ENCODE results near the gene SEPHS1.
"Not testable (repeated sequence)": the region's sequence is repeated elsewhere in the genome, so short reads cannot be mapped to it uniquely, and the experiment has no call there.

SEPHS1 gene

GRCh38 chr10:13390604-13391522, 42.8 kb upstream of the SEPHS1 start:
- no peak for TF ChIP-seq CTCF (IDR thresholded peaks at IDR 0.05; ENCODE audit: insufficient read depth, low read depth, low read length, missing control alignments)
- peak; percentile 58 for DNase-seq (ENCODE audit: low read depth)

GRCh38 chr10:13388478-13389230, 40.6 kb upstream of the SEPHS1 start:
- no peak overlapping the region for H3K4me3 ChIP-seq (ENCODE audit: low read depth, low read length)
- TF ChIP-seq CTCF (IDR thresholded peaks at IDR 0.05; ENCODE audit: insufficient read depth, low read depth, low read length, missing control alignments): no peak
- no peak for DNase-seq (ENCODE audit: low read depth)

More at GRCh38 chr10:13390604-13391522, 42.8 kb upstream of the SEPHS1 start:
- no peak overlapping the region for H3K4me3 ChIP-seq (ENCODE audit: low read depth, low read length)

- no peak overlapping the region for H3K4me3 ChIP-seq (ENCODE audit: low read depth, low read length)
- DNase-seq (ENCODE audit: low read depth): no peak
- TF ChIP-seq CTCF (IDR thresholded peaks at IDR 0.05; ENCODE audit: insufficient read depth, low read depth, low read length, missing control alignments): no peak
Measured at GRCh38 chr10:13386021-13386420, 37.9 kb upstream of the SEPHS1 start.

GRCh38 chr10:13383399-13383761, 35.3 kb upstream of the SEPHS1 start:
- no peak for DNase-seq (ENCODE audit: low read depth)
- H3K4me3 ChIP-seq (ENCODE audit: low read depth, low read length): no peak overlapping the region

GRCh38 chr10:13382703-13383398, 34.8 kb upstream of the SEPHS1 start:
- no peak for DNase-seq (ENCODE audit: low read depth)
- no peak for TF ChIP-seq CTCF (IDR thresholded peaks at IDR 0.05; ENCODE audit: insufficient read depth, low read depth, low read length, missing control alignments)
- H3K4me3 ChIP-seq (ENCODE audit: low read depth, low read length): no peak overlapping the region

More at GRCh38 chr10:13383399-13383761, 35.3 kb upstream of the SEPHS1 start:
- TF ChIP-seq CTCF (IDR thresholded peaks at IDR 0.05; ENCODE audit: insufficient read depth, low read depth, low read length, missing control alignments): no peak

GRCh38 chr10:13379061-13379460, 31.0 kb upstream of the SEPHS1 start:
- not testable (repeated sequence) for DNase-seq (ENCODE audit: low read depth); H3K4me3 ChIP-seq (ENCODE audit: low read depth, low read length)

GRCh38 chr10:13376746-13377145, 28.7 kb upstream of the SEPHS1 start:
- DNase-seq (ENCODE audit: low read depth): no peak
- no peak overlapping the region for H3K4me3 ChIP-seq (ENCODE audit: low read depth, low read length)
- no peak for TF ChIP-seq CTCF (IDR thresholded peaks at IDR 0.05; ENCODE audit: insufficient read depth, low read depth, low read length, missing control alignments)
